Measurements from ENCODE around the gene EEF2K. TPM values are rescaled to one million over a fixed set of nuclear protein-coding genes. Genes with fewer than 3 reads are reported as not detected.

Gene EEF2K
- total RNA-seq, 4 donors from 2014 or later = 18.7 to 39.9 (median 21.2) TPM

DNA sequence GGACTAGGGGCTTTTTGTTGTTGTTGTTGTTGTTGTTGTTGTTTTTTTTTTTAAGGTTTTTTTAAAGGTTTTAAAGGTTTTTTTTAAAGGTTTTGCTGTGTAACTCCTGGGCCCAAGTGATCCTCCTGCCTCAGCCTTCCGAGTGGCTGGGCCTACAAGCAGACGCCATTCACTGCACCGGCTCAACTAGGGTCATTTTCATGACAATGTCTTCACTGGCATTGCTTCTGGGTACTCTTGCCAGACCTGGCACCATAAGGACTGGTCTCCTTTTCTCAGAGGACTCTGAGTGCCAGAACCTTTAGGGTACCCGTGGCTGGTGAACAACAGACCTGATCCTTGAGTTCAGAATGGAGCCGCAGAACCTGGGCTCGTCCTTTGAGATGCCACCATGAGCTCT is 111.5 kb downstream of the EEF2K start:
- TF ChIP-seq, protein P1, sequence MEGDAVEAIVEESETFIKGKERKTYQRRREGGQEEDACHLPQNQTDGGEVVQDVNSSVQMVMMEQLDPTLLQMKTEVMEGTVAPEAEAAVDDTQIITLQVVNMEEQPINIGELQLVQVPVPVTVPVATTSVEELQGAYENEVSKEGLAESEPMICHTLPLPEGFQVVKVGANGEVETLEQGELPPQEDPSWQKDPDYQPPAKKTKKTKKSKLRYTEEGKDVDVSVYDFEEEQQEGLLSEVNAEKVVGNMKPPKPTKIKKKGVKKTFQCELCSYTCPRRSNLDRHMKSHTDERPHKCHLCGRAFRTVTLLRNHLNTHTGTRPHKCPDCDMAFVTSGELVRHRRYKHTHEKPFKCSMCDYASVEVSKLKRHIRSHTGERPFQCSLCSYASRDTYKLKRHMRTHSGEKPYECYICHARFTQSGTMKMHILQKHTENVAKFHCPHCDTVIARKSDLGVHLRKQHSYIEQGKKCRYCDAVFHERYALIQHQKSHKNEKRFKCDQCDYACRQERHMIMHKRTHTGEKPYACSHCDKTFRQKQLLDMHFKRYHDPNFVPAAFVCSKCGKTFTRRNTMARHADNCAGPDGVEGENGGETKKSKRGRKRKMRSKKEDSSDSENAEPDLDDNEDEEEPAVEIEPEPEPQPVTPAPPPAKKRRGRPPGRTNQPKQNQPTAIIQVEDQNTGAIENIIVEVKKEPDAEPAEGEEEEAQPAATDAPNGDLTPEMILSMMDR (IDR thresholded peaks at IDR 0.05 in 4 of 5, conservative IDR thresholded peaks at IDR 0.05 in 1 of 5) = no peak
- TF ChIP-seq POLR2A (IDR thresholded peaks at IDR 0.05) = no peak
- ATAC-seq (peak; percentile 59 to 64), DNase-seq (peak in 1 of 2 donors; percentile 61)
- H3K9me3 ChIP-seq = no peaks in the 10 kb centered on the region
- peaks cover 6 to 20% of the 10 kb centered on the region in 2 donors for H3K4me1 ChIP-seq
- peaks cover 0 to 73% of the 10 kb centered on the region in 2 donors for H3K36me3 ChIP-seq
- H3K4me3 ChIP-seq = no peak overlapping the region
- peak overlapping the region; percentile 3 to 77 (median 62) for H3K27ac ChIP-seq
- intact Hi-C loops (cut with DNase I; ENCODE audit: low total_unique reads) = loop anchor here (5.0 kb wide), 1 partner anchor 55 kb away; the partner anchor contains the start of gene CDR2
- in situ Hi-C loops (cut with MboI; ENCODE audit: low sequenced_read_pairs in 4 of 4) = no loop called here
- H3K27me3 ChIP-seq = no peaks in the 10 kb centered on the region

DNA sequence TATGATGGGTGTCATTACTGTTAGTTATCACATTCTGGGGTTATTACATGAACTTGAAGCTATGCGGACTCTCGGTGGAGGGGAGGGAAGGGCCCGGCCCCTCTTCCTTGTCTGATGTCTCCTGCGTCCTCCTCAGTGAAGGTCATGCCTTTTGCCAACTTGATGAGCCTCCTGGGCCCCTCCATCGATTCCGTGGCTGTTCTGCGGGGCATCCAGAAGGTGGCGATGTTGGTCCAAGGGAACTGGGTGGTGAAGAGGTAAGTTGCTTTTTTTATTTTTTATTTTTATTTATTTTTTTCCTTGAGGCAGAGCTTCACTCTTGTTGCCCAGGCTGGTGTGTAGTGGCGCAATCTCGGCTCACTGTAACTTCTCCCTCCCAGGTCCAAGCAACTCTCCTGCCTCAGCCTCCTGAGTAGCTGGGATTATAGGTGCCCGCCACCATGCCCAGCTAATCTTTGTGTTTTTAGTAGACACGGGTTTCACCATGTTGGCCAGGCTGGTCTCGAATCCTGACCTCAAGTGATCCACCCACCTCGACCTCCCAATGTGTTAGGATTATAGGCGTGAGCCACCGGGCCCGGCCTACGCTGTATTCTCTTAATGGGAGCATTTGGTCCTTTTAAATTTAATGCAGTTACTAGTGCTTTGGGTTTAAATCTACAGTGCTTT is 112.7 kb downstream of the EEF2K start:
- intact Hi-C loops (cut with DNase I; ENCODE audit: low total_unique reads) = loop anchor here (5.0 kb wide), 1 partner anchor 53 kb away; the partner anchor contains the start of gene CDR2
- Histone ChIP-seq H3K9me3 (no peaks in the 10 kb centered on the region), H3K36me3 (peaks cover 0 to 68% of the 10 kb centered on the region in 2 donors), H3K4me1 (peaks cover 6 to 20% of the 10 kb centered on the region in 2 donors), H3K27ac (peak overlapping the region; percentile 3 to 77 (median 62)), H3K4me3 (no peak overlapping the region), H3K27me3 (no peaks in the 10 kb centered on the region)
- peak in 1 of 2 donors; percentile 15 for ATAC-seq
- in situ Hi-C loops (cut with MboI; ENCODE audit: low sequenced_read_pairs in 4 of 4) = no loop called here
- TF ChIP-seq, protein P1 (IDR thresholded peaks at IDR 0.05 in 4 of 5, conservative IDR thresholded peaks at IDR 0.05 in 1 of 5) = peak; percentile 30 to 64 (median 49)
- TF ChIP-seq POLR2A (IDR thresholded peaks at IDR 0.05) = no peak
- peak in 1 of 2 donors; percentile 45 for DNase-seq

DNA sequence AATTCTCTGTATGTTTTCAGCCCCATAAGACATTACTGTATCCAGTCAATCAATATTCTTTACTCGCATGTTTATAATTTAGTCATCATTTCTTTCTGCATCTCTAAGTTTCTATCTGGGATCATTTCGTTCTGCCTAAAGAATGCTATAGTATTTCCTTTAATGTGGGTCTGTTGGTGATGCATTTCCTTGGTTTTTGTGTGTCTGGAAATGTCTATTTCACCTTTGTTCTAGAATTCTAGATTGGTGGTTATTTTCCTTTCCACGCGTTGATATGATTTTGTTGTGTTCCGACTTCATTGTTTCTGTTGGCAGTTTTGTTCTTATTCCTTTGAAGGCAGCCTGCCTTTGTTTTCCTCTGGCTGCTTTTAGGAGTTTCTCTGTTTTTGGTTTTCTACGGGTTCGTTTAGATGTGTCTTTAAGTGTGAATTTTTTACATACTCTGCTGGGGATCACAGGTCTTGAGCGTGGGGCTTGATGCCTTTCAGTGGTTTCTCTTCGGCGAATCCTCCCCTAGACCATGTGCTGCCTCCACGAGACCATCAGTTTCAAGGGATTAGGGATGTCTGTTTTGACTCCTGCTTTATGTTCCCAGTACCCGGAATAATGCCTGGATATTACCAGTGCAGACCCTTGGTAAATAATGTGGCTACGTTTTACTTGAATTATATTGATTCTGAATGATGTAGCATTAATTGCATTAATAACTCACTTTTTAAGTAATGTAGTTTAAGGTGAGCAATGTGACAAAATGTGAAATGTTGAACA is 114.7 kb downstream of the EEF2K start:
- H3K9me3 ChIP-seq = no peaks in the 10 kb centered on the region
- ATAC-seq (no peak), DNase-seq (no peak)
- H3K4me3 ChIP-seq = no peak overlapping the region
- H3K36me3 ChIP-seq = peaks cover 0 to 68% of the 10 kb centered on the region in 2 donors
- no peaks in the 10 kb centered on the region for H3K27me3 ChIP-seq
- peaks cover 6 to 20% of the 10 kb centered on the region in 2 donors for H3K4me1 ChIP-seq
- in situ Hi-C loops (cut with MboI; ENCODE audit: low sequenced_read_pairs in 4 of 4) (loop anchor here in 1 of 4 donors (10.0 kb wide), 1 partner anchor 1166 kb away; the partner anchor contains the start of genes DNAH3 and LDAF1), intact Hi-C loops (cut with DNase I; ENCODE audit: low total_unique reads) (loop anchor here (5.0 kb wide), 2 partner anchors 102 to 1133 kb away; no protein-coding TSS in a partner anchor)
- TF ChIP-seq, protein P1 (IDR thresholded peaks at IDR 0.05 in 4 of 5, conservative IDR thresholded peaks at IDR 0.05 in 1 of 5) = no peak
- TF ChIP-seq POLR2A (IDR thresholded peaks at IDR 0.05) = no peak
- H3K27ac ChIP-seq = no peak overlapping the region

DNA sequence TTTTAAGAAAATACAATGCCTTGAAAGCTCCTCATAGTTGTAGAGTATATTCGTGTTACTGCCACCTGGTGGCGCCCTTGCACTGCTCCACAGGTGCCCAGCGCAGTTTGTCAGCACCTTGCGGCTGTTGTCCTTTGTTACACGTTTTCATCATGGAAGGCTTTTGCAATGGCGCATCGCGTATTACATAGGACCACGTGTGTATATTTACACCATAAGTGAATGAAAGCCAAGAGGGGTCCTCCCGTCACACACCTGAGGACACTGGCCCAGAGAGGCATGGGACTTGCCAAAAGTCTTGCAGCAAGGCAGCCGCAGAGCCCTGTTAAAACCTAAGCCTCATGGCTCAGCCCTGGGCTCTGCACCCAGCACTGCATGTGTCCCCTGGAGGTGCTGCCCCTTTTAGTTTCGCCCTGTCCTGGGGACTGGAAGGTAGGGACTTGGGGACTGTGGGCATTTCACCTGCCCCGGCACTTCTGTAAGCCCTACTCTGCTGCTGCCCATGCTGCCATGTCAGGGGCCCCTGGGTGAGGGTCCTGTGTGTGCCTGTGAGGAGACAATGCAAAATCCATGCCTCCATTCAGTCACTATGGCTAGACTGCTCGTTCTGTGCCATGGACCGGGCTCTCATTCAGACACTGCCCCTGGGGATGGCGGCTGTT is 115.4 kb downstream of the EEF2K start:
- Histone ChIP-seq H3K4me1 (peaks cover 6 to 20% of the 10 kb centered on the region in 2 donors), H3K9me3 (no peaks in the 10 kb centered on the region), H3K27ac (peak overlapping the region in 2 of 4 donors; percentile 59 to 64), H3K36me3 (peaks cover 0 to 68% of the 10 kb centered on the region in 2 donors), H3K27me3 (no peaks in the 10 kb centered on the region), H3K4me3 (no peak overlapping the region)
- TF ChIP-seq, protein P1 (IDR thresholded peaks at IDR 0.05 in 4 of 5, conservative IDR thresholded peaks at IDR 0.05 in 1 of 5) = peak; percentile 74 to 93 (median 89)
- TF ChIP-seq POLR2A (IDR thresholded peaks at IDR 0.05) = no peak
- DNase-seq = peak in 1 of 2 donors; percentile 80
- ATAC-seq = peak; percentile 56 to 78
- intact Hi-C loops (cut with DNase I; ENCODE audit: low total_unique reads) = loop anchor here (5.0 kb wide), 2 partner anchors 101 to 1134 kb away; no protein-coding TSS in a partner anchor
- in situ Hi-C loops (cut with MboI; ENCODE audit: low sequenced_read_pairs in 4 of 4) = loop anchor here in 1 of 4 donors (10.0 kb wide), 1 partner anchor 1167 kb away; the partner anchor contains the start of genes DNAH3 and LDAF1

All from gastrocnemius medialis (tissue), 4 donors.